Measurements from ENCODE around the gene TTC21A.
A peak's percentile ranks its signal among the peaks of the same experiment; 100 is the strongest.

Gene TTC21A

DNA sequence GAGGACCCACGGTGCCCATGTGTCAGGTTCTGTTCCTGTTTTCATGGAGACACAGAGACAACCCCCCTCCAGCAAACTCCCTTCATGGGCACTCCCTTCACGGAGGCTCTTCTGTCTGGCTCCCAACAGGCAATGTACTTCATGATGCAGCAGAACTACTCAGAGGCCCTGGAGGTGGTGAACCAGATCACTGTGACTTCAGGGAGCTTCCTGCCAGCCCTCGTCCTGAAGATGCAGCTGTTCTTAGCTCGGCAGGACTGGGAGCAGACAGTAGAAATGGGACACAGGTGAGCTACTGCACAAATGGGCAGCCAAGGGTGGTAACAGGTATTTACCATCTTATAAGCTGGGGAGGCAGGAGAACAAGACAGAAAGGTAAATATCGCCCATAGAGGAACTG lies 7.0 kb downstream of the TTC21A start:
- DNase-seq (ENCODE audit: low spot score), result no peak

DNA sequence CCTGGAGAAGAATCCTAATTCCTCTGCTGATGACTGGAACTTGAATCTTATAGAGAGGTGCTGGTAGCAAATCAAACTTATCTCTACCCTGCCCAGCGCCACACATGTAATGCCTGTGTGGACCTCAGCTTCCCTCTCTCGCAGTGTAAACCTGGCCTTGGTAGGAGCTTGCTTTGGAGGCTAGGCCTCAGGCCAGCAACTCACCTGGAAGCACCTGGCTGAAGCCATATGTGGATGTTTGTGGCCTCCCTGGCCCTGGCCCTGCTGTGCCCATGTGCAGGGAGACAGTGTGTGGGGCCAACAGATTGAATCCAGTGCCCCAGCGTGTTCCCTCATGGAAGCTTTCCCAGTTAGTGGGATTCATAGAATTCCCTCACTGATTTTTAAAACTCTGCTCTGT lies 8.4 kb downstream of the TTC21A start:
- DNase-seq (ENCODE audit: low spot score), result no peak

DNA sequence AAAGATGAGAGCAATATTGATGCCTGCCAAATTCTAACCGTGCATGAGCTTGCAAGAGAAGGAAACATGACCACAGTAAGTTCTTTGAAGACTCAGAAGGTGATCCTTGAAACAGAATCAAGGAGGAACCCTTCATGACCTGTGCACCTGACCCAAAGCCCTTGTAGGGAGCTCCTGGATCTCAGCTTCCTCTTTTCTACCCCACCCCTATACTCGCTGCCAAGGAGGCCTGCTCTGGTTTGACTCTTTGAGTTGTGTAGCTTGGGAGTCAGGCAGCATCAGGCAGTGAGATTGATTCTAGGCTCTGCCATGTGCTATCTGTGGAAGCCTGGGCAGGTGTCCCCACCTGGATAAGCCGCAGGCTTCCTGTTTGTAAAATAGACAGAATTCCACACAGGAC lies 10.6 kb downstream of the TTC21A start:
- DNase-seq (ENCODE audit: low spot score), result no peak

DNA sequence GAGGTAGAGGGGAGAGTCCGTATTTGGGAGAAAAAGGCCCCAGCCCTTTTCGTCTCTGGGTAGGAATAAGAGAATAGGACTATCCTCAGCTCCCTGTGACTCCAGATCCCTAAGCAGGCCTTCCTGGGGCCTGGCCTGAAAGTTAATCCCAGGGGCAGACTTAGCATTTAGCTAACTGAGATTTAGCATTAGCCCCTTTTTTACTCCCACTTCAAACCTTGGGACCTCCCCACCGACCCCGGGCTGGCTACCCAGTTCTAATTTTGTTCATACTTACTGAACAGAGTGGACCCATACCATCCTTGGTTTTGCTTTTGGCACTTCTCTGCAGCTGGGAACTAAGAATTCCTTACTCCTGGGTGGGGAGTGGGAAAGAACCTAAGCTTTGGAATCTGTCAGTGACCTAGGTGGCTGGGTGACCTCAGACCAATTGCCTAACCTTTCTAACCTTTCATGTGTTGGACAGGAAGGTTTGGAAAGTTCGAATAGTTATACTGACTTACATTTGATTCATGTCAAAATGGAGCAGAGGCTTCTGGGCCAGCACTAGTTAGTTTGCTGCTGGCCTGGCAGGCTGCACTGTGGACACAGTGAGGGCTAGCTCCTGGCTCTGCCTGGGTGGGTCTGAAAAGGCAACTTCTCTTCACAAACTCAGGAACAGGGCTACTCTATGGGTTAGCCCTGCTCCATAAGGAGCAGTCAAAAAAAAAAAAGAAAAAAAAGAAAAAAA lies 11.6 kb downstream of the TTC21A start:
- no peak for DNase-seq (ENCODE audit: low spot score)

DNA sequence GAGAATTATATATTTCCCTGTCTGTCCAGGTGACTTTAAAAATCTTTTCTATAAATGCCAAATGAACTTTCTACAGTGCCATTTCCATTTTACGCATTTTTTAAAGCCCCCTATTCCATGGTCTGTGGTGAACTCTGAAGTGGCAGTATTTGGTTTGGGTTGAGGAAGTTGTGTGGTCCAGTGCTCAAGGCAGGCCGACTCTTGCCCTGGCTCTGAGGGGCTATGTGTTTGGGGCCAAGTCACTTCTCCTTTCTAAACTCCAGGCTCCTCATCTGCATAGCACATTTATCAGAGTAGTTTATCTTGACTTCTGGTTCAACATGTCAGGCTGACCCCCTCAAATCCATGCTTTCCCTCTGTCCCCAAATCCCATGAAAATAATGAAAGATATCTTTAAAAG lies 14.1 kb downstream of the TTC21A start:
- no peak for DNase-seq (ENCODE audit: low spot score)

DNA sequence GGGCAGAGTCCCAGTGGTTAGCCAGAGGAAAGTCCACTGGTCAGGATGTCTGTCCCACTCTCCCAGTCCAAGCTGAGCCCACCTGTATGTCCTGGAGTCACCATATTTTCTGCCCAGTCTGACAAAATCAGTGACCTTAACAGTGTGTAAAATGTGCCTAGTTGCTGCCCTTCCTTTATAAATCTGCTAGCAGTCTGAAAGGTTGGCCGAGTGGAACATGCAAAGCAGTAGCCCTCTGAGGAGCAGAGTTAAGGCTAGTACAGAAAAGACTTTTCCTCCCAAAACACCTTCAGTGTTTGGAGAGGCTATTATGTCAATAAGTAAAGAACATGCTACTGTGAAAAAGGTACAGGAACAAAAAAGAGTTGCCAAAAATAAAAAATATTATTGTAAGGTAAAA lies 15.3 kb downstream of the TTC21A start:
- no peak for DNase-seq (ENCODE audit: low spot score)

DNA sequence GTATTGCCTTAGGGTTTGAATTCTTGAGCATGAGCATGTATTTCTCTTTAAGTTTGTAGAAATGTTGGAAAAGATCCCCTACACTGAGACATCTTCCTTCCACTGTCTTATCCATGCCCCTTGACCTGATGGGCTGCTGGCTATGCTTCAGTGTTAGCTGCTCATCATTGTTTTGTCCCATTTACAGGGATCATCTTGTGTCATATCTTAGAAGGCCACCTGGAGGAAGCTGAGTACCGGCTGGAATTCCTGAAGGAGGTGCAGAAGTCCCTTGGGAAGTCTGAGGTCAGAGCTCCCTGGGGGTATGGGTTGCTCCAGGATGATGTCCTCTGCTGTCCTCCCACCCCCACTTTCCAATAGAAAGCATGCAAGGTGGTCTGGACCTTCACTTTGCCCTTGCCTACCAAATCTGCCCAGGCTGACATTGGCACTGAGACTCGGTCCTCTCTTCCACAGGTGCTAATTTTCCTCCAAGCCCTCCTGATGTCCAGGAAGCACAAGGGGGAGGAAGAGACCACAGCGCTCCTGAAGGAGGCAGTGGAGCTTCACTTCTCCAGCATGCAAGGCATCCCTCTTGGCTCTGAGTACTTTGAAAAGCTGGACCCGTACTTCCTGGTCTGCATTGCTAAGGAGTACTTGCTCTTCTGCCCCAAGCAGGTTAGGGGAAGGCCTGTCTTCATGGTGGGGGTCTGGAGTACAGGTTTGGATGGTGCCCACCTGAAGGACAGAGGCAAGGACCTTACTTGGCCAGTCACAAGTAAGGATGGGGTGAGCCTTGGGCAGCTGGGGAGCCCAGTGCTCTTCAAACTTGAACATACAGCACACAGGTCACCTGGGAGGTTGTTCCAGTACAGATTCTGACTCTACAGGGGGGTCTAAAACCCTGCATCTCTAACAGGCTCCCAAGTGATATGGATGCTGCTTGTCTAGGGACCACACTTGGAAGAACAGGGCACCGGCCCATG lies 17.7 kb downstream of the TTC21A start:
- peak; percentile 71 for DNase-seq (ENCODE audit: low spot score)

DNA sequence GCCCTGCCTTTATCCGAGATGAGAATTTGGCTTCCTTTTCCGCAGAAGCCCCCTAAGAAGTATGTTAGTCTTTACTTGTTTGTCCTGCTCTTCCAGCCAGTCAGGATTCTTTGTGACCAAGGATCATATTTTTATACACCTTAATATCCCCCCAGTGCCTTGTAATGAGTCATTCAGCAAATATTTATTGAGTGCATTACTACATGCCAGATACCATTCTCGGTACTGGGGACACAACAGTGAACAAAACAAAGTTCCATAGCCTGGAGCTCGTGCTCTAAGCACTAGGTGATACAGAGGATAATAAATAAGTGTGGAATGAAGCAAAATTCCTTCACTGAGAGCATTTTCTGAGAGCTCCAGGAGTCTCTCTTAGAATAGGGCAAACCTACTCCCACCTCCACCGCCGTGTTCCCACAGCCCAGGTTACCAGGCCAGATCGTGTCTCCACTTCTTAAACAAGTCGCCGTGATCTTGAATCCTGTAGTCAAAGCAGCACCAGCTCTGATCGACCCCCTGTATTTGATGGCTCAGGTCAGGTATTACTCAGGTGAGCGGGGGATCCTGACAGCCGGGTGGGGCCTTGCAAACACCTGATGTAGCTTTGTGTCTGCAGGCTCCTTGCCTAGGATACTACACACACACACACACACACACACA lies 18.5 kb downstream of the TTC21A start:
- DNase-seq (ENCODE audit: low spot score), result peak; percentile 36

DNA sequence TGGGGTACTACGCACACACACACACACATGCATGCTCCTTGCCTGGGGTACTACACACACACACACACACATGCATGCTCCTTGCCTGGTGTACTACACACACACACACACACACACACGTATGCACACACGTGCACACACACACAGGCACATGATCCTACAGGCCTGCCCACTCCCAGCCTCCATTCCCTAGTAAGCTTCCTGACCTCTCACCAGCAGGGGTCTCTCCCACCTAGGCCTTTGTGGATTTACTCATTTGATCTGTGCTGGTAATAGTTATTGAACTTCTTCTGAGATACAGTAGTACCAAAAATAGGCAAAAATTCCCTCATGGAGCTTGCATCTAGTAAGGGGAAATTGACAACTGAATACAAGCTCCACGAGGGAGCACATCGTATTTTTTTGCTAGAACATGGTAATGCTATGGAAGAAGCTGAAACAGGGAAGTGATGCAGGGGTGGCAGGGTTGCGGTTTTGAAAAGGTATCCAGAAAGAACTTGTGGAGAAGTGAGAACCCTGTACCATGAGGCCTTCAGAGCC lies 19.1 kb downstream of the TTC21A start:
- peak; percentile 51 for DNase-seq (ENCODE audit: low spot score)

DNA sequence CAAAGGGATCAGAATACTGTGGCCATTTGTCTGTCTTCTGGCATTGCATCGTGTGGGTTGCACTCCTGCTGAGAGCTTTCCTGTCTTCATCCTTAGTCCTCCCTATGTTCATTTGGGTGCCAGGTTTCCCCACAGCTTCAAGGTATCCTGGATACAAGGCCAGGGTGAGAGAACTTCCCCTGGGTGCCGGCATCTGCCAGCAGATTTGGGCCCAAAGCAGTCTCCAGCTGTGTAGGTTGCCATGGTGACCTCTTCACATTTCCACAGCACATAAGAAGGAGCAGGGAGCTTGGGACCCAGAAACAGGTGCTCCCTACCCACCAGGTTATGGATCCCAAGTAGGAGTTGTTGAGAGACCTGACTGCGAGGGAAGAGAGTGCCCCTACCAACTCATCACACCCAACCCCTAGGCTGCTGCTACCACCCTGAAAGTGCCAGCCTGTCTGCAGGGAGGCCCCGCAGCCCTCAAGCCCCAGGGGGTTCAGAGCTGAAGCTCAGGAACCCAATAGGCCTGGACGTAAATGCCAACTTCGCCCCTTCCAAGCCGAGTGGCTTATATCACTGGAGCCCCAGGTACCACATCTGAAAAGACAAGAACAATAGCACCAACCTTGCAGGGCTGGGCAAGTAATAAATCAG lies 19.9 kb downstream of the TTC21A start:
- no peak for DNase-seq (ENCODE audit: low spot score)

DNA sequence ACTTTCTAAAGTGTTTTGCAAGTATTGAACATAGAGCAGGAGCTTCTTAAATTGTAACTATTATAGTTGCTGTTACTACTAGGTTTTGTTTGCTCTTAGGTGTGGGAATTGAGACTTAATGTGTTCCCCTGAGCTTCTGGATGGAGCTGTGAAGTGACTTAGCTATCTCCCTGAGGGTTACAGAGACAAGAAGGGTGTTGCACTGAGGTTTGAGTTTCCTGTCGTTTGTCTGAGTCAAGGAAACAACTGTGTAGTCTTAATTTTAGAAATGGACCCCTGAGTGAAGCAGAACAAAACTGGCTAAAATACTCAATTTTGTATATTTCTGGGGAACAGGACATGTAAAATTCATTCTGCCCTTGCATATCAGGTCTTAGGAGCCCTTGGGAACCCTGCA lies 20.4 kb downstream of the TTC21A start:
- DNase-seq (ENCODE audit: low spot score), result no peak

DNA sequence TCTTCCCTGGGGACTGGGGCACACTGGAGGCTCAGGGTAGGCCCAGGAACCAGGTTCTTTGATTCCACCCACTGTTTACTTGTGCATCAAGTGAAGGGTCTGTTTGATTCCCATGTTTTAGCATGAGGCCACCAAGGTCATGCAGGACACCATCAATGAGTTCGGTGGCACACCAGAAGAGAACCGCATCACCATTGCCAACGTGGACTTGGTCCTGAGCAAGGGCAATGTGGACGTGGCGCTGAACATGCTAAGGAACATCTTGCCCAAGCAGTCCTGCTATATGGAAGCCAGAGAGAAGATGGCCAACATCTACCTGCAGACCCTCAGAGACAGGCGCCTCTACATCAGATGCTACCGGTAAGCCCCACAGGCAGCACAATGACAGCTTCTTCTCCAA lies 21.5 kb downstream of the TTC21A start:
- no peak for DNase-seq (ENCODE audit: low spot score)

DNA sequence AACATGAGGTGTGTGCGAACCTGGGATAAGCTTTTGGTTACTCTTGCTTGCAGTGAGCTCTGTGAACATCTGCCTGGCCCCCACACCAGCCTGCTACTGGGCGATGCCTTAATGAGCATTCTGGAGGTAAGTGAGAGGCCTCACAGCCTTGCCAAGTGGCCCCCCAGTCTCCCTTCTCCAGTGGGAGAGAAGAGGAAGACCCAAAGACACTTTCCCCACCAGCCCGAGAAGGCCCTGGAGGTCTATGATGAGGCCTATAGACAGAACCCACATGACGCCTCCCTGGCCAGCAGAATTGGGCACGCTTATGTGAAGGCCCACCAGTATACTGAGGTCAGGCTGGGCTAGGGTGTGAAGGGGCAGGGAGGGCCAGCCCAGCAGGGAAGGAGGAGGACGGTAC lies 22.5 kb downstream of the TTC21A start:
- DNase-seq (ENCODE audit: low spot score), result no peak

DNA sequence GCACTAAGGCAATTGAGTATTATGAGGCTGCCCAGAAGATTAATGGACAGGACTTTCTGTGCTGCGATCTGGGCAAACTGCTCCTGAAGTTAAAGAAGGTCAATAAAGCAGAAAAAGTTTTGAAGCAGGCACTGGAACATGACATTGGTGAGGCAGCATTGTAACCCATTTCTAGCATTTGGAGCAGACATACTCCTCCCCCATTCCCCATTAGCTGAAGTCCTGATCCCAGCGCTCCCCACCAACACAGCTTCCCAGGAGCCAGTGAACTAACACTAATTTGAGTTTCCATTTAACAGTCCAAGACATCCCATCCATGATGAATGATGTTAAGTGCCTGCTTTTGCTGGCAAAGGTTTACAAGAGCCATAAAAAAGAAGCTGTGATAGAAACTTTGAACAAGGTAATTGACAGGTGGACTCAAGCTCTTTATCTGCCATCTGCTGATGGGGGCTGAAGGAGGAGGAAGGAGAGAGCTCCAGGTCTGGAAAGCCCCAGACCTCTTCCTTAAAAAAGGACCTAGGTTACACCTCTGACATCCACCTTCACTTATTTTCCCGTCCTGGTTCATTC lies 23.3 kb downstream of the TTC21A start:
- no peak for DNase-seq (ENCODE audit: low spot score)

DNA sequence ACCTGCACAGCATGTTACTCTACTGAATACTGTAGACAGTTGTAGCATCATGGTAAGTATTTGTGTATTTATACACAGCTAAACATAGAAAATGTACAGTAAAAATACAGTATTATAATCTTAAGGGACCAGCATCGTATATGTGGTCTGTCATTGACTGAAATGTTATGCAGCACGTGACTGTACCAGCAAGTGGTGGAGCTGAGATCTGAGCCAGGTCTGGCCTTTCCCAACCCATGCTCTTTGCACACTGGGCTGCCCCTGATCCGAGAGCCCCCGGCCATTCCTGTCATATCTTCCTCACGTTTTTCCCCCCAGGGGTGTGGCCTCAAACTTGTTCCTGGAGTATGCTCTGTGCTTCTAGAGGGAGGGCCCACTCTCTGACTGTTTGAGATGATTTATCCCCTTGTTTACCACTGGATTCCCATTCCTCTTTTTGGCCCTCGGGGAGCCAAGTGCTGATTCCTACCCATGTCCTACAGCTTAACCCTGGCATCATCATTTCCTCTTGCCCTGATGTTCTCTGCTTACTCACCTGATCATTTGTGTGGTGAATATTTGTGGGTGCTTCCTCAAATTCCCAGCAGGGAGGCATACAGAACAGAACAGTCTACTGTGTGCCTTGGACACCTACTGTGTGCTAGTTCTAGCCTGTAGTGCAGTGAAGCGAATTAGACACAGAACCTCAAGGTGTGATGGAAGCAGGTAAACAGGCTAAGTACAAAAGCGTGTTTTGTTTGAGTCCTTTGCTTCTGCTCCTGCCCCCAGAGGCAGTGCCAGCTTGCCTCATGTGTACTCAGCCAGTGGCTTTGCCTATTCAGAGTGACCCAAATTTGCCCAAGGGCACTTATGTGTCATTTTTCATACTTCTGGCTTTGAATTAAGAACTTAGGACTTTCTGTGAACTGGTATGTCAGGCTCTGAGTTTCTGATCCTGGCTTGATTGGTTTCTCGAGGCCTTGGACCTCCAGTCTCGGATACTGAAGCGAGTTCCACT lies 24.9 kb downstream of the TTC21A start:
- no peak for DNase-seq (ENCODE audit: low spot score)

DNA sequence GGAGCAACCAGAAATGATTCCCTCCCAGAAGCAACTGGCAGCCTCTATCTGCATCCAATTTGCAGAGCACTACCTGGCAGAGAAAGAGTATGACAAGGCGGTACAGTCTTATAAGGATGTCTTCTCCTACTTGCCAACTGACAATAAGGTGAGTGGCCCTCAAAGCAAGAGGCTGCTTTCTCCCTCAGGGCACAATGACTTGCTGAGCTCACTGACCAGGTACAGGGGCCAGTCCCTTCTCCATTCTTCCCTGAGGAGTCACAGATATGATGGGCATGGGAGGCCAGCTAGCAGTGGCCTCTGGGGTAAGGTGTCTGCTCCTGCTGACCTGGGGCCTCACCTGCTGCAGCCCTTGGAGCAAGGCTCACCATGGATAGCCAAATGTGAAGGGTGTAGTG lies 25.6 kb downstream of the TTC21A start:
- DNase-seq (ENCODE audit: low spot score), result no peak

DNA sequence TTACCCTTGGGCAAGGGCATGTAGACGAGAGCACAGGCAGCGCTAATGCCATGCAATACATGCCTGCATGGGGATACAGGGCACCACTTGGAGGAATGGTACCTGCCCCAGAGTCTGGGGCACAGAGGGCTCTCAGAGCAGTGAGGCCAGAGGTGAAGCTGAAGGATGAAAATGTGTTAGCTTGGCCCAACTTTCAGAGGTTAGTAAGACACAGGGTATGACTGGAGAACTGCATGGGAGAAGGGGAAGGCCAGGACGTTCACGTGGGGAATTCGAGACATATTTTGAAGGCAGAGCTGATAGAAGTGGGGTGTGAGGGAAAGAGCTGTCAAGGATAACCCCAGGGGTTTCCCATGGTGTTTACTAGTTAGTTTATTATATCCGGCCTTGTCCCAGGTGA lies 26.3 kb downstream of the TTC21A start:
- no peak for DNase-seq (ENCODE audit: low spot score)

DNA sequence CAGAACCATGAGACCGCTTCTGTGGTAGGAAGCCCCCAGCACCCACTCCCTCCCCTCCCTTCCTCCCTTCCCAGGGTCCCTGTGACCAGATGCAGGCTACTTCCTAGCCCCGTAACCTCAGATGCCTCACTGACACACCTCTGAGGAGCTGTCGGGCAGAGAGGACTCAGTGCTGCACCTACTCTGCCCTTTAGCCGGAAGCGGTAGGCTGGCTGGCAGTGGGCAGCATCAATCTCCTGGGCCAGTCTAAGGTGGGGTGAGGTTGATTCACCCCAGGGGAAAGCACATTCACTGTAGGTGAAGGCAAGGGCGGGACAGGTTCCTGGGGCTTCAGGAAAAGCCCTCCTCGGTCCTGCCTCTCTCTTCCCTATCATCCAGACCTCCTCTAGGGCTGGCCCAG lies 26.8 kb downstream of the TTC21A start:
- DNase-seq (ENCODE audit: low spot score), result no peak

DNA sequence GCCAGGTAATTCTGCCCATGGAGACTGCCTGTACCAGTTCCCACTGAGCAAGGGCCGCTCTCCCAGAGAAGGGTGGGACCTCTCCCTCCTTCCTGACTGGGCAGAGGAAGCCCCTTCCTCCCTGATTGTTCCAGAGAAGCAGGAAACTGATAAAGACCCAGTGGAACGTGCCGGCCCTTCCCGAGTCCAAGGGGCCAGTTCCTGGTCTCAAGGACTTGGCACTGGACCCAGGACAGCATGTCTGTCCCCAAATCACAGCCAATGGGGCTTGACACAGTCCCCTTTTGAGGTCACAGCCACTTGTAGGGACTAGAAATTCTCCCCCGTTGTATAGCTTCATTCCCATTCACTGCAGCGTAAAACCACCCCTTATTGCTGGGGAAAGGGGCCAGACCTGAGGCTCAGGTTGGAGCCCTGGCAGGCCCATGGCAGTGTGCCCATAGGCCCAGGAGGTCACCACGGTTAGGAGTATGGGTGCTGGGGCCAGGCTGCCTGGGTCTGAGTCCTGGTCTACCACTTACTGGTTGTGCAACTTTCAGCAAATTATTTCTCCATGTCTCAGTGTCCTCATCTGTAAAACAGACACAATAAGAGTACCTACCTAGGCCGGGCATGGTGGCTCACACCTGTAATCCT lies 27.8 kb downstream of the TTC21A start:
- DNase-seq (ENCODE audit: low spot score), result no peak
